Measurements from ENCODE around the gene LIPG. TPM values are rescaled to one million over a fixed set of nuclear protein-coding genes. Genes with fewer than 3 reads are reported as not detected.

Gene LIPG
- total RNA-seq, 2 donors from 2014 or later: 2.8 to 30.5 TPM

DNA sequence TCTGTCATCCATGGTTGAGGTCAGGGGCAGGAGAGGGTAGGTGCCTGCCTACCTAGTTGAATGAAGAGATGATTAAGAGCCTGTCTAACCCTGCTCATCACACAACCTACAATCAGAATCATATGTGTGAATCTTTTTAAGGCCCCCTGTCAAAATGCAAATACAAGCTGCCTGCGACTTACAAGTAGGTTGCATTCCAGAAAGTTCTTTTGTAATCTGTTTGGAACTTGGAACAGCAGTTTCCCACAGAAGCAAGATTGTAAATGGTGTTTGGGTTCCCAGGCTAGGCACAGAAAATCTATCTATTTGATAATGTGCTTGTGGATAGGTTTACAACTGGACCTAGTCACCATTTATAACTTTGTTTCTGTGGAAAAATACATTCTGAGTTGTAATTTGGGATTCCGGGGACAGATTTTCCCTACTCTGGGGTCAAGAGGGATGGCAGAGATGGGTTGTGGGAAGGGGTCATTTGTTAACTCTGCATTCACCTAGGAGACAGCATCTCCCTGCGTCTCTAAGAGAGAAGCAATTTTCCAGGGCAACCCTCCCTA, 4.4 kb downstream of the LIPG start:
- Histone ChIP-seq H3K27ac (no peak overlapping the region), H3K4me1 (ENCODE audit: control insufficient read depth in 1 of 2, low read depth in 2 of 2) (peaks cover 4 to 21% of the 10 kb centered on the region in 2 donors), H3K36me3 (no peaks in the 10 kb centered on the region), H3K4me3 (no peak overlapping the region), H3K9me3 (no peaks in the 10 kb centered on the region), H3K27me3 (replicated peaks; ENCODE audit: insufficient read depth) (no peaks in the 10 kb centered on the region)
- no peak for ATAC-seq (ENCODE audit: insufficient number of reproducible peaks, low FRiP score, low read depth)
- DNase-seq (ENCODE audit: low spot score): no peak
- TF ChIP-seq, protein P1, sequence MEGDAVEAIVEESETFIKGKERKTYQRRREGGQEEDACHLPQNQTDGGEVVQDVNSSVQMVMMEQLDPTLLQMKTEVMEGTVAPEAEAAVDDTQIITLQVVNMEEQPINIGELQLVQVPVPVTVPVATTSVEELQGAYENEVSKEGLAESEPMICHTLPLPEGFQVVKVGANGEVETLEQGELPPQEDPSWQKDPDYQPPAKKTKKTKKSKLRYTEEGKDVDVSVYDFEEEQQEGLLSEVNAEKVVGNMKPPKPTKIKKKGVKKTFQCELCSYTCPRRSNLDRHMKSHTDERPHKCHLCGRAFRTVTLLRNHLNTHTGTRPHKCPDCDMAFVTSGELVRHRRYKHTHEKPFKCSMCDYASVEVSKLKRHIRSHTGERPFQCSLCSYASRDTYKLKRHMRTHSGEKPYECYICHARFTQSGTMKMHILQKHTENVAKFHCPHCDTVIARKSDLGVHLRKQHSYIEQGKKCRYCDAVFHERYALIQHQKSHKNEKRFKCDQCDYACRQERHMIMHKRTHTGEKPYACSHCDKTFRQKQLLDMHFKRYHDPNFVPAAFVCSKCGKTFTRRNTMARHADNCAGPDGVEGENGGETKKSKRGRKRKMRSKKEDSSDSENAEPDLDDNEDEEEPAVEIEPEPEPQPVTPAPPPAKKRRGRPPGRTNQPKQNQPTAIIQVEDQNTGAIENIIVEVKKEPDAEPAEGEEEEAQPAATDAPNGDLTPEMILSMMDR (IDR thresholded peaks at IDR 0.05): no peak

DNA sequence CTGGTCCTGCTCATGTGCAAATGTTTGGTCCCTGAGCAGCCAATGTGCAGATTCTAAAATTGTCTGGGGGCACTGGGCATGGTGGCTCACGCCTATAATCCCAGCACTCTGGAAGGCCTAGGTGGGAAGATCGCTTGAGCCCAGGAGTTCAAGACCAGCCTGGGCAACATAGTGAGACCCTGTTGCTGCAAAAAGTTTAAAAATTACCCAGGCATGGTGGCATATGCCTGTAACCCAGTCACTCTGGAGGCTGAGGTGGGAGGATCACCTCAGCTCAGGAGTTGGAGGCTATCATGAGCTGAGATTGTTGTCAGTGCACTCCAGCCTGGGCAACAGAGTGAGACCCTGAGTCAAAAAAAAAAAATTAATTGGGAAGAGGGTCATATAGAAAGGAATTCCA, 5.1 kb downstream of the LIPG start:
- Histone ChIP-seq H3K27ac (no peak overlapping the region), H3K27me3 (replicated peaks; ENCODE audit: insufficient read depth) (no peaks in the 10 kb centered on the region), H3K4me3 (no peak overlapping the region), H3K9me3 (no peaks in the 10 kb centered on the region), H3K36me3 (no peaks in the 10 kb centered on the region), H3K4me1 (ENCODE audit: control insufficient read depth in 1 of 2, low read depth in 2 of 2) (peaks cover 0 to 14% of the 10 kb centered on the region in 2 donors)
- ATAC-seq (ENCODE audit: insufficient number of reproducible peaks, low FRiP score, low read depth): no peak
- TF ChIP-seq, protein P1 (IDR thresholded peaks at IDR 0.05): no peak
- no peak for DNase-seq (ENCODE audit: low spot score)

DNA sequence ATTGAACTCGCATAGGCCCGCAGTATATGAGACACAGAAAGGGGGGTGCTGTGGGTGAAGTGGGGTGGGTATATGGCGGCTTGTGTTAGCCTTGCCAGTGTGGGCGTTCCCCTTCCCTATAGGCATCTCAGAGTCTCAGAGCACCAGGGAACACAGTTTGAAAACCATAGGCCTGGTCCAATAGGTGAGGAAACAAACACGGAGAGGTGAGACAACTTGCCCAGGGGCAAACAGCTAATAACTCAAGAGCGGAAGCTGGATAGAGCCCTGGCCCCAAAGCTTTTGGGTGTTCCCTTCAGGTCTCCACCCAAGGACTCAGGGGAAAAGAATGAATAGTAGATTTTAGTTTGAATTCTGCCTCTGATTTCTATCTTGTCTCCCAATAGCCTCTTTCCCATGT, 7.9 kb downstream of the LIPG start:
- H3K4me1 ChIP-seq (ENCODE audit: control insufficient read depth in 1 of 2, low read depth in 2 of 2): no peaks in the 10 kb centered on the region
- DNase-seq (ENCODE audit: low spot score): no peak
- H3K4me3 ChIP-seq: no peak overlapping the region
- H3K36me3 ChIP-seq: no peaks in the 10 kb centered on the region
- no peaks in the 10 kb centered on the region for H3K9me3 ChIP-seq
- TF ChIP-seq, protein P1 (IDR thresholded peaks at IDR 0.05): no peak
- H3K27me3 ChIP-seq (replicated peaks; ENCODE audit: insufficient read depth): no peaks in the 10 kb centered on the region
- H3K27ac ChIP-seq: no peak overlapping the region
- no peak for ATAC-seq (ENCODE audit: insufficient number of reproducible peaks, low FRiP score, low read depth)

DNA sequence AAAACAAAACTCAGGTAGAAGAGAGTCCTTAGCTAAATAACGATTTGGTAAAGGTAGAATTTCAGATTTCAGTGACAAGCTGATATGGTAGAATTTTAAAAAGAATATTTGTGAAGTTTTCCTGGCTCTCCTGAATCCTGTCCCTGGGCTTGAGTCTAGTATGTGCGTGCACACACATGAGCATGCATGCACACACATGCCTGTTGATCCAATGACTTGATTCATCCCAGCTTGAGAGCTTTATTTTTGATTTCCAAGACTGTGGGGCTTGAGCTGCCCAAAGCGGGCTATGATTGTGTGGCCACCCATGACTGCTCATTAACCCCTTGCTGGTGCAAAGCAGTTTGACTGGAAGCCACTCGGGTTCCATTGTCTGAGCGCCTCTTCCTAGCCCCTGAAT, 9.0 kb downstream of the LIPG start:
- Histone ChIP-seq H3K27me3 (replicated peaks; ENCODE audit: insufficient read depth) (no peaks in the 10 kb centered on the region), H3K36me3 (no peaks in the 10 kb centered on the region), H3K9me3 (no peaks in the 10 kb centered on the region), H3K4me3 (no peak overlapping the region), H3K4me1 (ENCODE audit: control insufficient read depth in 1 of 2, low read depth in 2 of 2) (no peaks in the 10 kb centered on the region), H3K27ac (no peak overlapping the region)
- TF ChIP-seq, protein P1 (IDR thresholded peaks at IDR 0.05): no peak
- ATAC-seq (ENCODE audit: insufficient number of reproducible peaks, low FRiP score, low read depth) (no peak), DNase-seq (ENCODE audit: low spot score) (no peak)

DNA sequence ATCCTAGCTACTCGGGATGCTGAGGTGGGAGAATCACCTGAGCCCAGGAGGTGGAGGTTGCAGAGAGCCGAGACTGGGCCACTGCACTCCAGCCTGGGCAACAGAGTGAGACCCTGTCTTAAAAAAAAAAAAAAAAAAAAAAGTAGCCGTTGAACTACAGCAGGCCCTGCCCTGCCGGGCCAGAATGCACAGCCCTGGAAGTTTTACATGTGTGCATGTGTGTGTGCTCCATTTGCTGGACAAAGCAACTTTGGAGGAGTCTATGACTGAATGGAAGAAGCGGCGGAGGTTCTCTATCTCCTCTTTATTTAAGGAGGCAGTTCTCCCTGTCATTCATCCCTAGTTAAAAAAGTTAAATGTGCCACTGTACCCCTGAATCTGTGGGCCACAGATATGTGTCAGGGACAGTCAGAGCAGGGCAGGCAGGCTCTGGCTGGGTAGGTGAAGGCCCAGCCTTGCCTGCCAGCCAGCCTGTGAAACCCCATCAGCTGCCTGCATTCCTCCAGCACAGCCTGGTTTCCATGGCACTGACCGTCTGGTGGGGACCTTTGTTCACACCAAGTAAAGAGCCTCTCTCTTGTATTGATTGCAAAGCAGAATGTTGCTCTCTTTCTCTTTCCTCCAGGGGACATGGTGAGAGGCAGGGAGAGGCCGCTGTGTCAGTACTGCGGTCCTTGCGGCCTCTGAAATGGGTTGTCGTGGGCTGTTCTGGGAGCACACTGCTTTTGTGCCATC, 10.9 kb downstream of the LIPG start:
- no peak overlapping the region for H3K4me3 ChIP-seq
- DNase-seq (ENCODE audit: low spot score) (no peak), ATAC-seq (ENCODE audit: insufficient number of reproducible peaks, low FRiP score, low read depth) (no peak)
- no peaks in the 10 kb centered on the region for H3K36me3 ChIP-seq
- TF ChIP-seq, protein P1 (IDR thresholded peaks at IDR 0.05): no peak
- no peak overlapping the region for H3K27ac ChIP-seq
- H3K9me3 ChIP-seq: no peaks in the 10 kb centered on the region
- H3K4me1 ChIP-seq (ENCODE audit: control insufficient read depth in 1 of 2, low read depth in 2 of 2): no peaks in the 10 kb centered on the region
- no peaks in the 10 kb centered on the region for H3K27me3 ChIP-seq (replicated peaks; ENCODE audit: insufficient read depth)

Measured in thoracic aorta (tissue), 2 donors.